Endothelial cell of umbilical vein (primary cell): ENCODE measurements around the gene NCKAP5. TPM values are rescaled to one million over a fixed set of nuclear protein-coding genes. Genes with fewer than 3 reads are reported as not detected.

Experiments
- BruUV-seq: library from RNA; stranded (reverse); fragments of 400-500 nt; replicated peaks from 2 replicates; lab custom pipeline; 2021; lab: Mats Ljungman, UMichigan
- CTCF ChIA-PET: fragments of 300-600, 350-600 bp; sonication (Branson Sonifier 250); formaldehyde crosslinking; loops from one replicate; lab custom pipeline; 2021; ENCODE audit warnings: antibody characterized with exemption, inconsistent platforms; lab: Charles Lee
- POLR2A ChIA-PET: fragments of 300-600, 350-600 bp; sonication (Branson Sonifier 250); formaldehyde crosslinking; loops from one replicate; lab custom pipeline; 2021; ENCODE audit warnings: antibody characterized with exemption, inconsistent platforms; lab: Charles Lee
- DNase-seq: peaks from one replicate; pipeline ENCODE4 v3.0.0-alpha.2; 2011; ENCODE audit warnings: low read depth, low spot score
- FAIRE-seq: peaks from 2 replicates; lab custom pipeline; 2011; peaks lifted over from hg19 to GRCh38; lab: Jason Lieb, UNC
- H2AFZ ChIP-seq: 2 replicates; pipeline ENCODE4 v1.6.0; 2012; ENCODE audit warnings: low read depth, low read length, control low read depth, inconsistent platforms
- H3K27ac ChIP-seq: 2 replicates; pipeline ENCODE4 v1.5.1; 2011; ENCODE audit warnings: low read depth, mild to moderate bottlenecking, control low read depth, low read length, moderate library complexity; ENCODE audit not compliant: insufficient read depth
- H3K27me3 ChIP-seq, 2 experiments: 2 replicates each; pipeline versions ENCODE4 v1.6.0 to v1.6.1; 2011; ENCODE audit warnings: low read length in 2 of 2, mixed read lengths in 1 of 2; ENCODE audit not compliant: control insufficient read depth in 2 of 2, insufficient read depth in 2 of 2
- H3K36me3 ChIP-seq, 2 experiments: 2 replicates in 1 of 2; 3 replicates in 1 of 2; pipeline ENCODE4 v1.5.1; 2011; ENCODE audit warnings: low read length in 2 of 2, mild to moderate bottlenecking in 1 of 2, moderate library complexity in 1 of 2; ENCODE audit not compliant: control insufficient read depth in 2 of 2, insufficient read depth in 2 of 2; ENCODE audit errors: extremely low read depth in 1 of 2
- H3K4me1 ChIP-seq: 3 replicates; pipeline ENCODE4 v1.5.1; 2011; ENCODE audit warnings: mild to moderate bottlenecking, low read length; ENCODE audit not compliant: control insufficient read depth, insufficient read depth; ENCODE audit errors: extremely low read depth
- H3K4me2 ChIP-seq: 2 replicates; pipeline ENCODE4 v1.6.1; 2011; ENCODE audit warnings: low read length, control low read depth, mixed read lengths; ENCODE audit not compliant: insufficient read depth
- H3K4me3 ChIP-seq, 3 experiments: fragments of 200-600 bp in 1 of 3; sonication (generic), shearing (Covaris generic) in 1 of 3; replicated peaks in 1 of 3; 2 replicates each; pipeline ENCODE4 v1.5.1; 2011 to 2016; ENCODE audit warnings: control low read depth in 3 of 3, low read length in 3 of 3, mild to moderate bottlenecking in 2 of 3, inconsistent platforms in 1 of 3, low read depth in 1 of 3, moderate library complexity in 1 of 3; ENCODE audit not compliant: insufficient read depth in 1 of 3
- H3K79me2 ChIP-seq: 2 replicates; pipeline ENCODE4 v1.6.0; 2012; ENCODE audit warnings: low read length, inconsistent platforms; ENCODE audit not compliant: control insufficient read depth, insufficient read depth
- H3K9ac ChIP-seq: replicated peaks from 2 replicates; pipeline ENCODE3; 2011; ENCODE audit warnings: low read length, control low read depth; ENCODE audit not compliant: insufficient read depth; ENCODE audit errors: extremely low read depth
- H3K9me1 ChIP-seq: replicated peaks from 3 replicates; pipeline ENCODE4 v1.6.0; 2011; ENCODE audit warnings: mild to moderate bottlenecking, low read length; ENCODE audit not compliant: control insufficient read depth, insufficient read depth; ENCODE audit errors: extremely low read depth
- H3K9me3 ChIP-seq: replicated peaks from 2 replicates; pipeline ENCODE4 v1.5.1; 2012; ENCODE audit warnings: low read length, inconsistent platforms; ENCODE audit not compliant: control insufficient read depth, insufficient read depth
- H4K20me1 ChIP-seq: replicated peaks from 2 replicates; pipeline ENCODE3; 2011; ENCODE audit warnings: mild to moderate bottlenecking, low read length; ENCODE audit not compliant: control insufficient read depth, insufficient read depth; ENCODE audit errors: extremely low read depth
- CTCF ChIP-seq, 2 donors: IDR thresholded peaks; 1 replicate in 1 of 2; 2 replicates in 1 of 2; pipeline ENCODE4 v1.5.1; 2011; ENCODE audit warnings: low read length in 2 of 2, mild to moderate bottlenecking in 2 of 2, moderate library complexity in 2 of 2, control low read depth in 1 of 2, inconsistent platforms in 1 of 2, low read depth in 1 of 2; ENCODE audit not compliant: insufficient read depth in 1 of 2; ENCODE audit errors: extremely low read depth in 1 of 2
- FOS ChIP-seq: IDR thresholded peaks from 2 replicates; pipeline ENCODE4 v1.6.1; 2011; ENCODE audit warnings: mild to moderate bottlenecking, low read length, moderate library complexity, borderline replicate concordance; ENCODE audit not compliant: insufficient read depth
- JUN ChIP-seq: IDR thresholded peaks from 2 replicates; pipeline ENCODE4 v1.6.1; 2011; ENCODE audit warnings: borderline replicate concordance, low read depth; ENCODE audit not compliant: insufficient read length, insufficient read depth
- MYC ChIP-seq: IDR thresholded peaks from one replicate; pipeline ENCODE4 v1.6.1; 2011; ENCODE audit warnings: mild to moderate bottlenecking, low read depth, low read length
- POLR2A ChIP-seq: IDR thresholded peaks from 2 replicates; pipeline ENCODE4 v1.6.1; 2012; ENCODE audit warnings: low read depth, mild to moderate bottlenecking, control low read depth, low read length
- POLR2AphosphoS5 ChIP-seq: IDR thresholded peaks from 2 replicates; pipeline ENCODE4 v1.6.1; 2012; ENCODE audit warnings: low read depth, mild to moderate bottlenecking, control low read depth, low read length, moderate library complexity; ENCODE audit not compliant: insufficient read depth
- dilution Hi-C: fragments of 300-500 bp; cut with MboI; formaldehyde crosslinking; loops from one replicate; pipeline ENCODE4 v1.15.0; 2019; ENCODE audit warnings: low sequenced_read_pairs; ENCODE audit not compliant: extremely low pct_ligation_motif_present
- intact Hi-C: fragments of 100-400 bp; cut with micrococcal nuclease; formaldehyde crosslinking; loops from one replicate; pipeline ENCODE4 v1.10.0; 2022
- polyA plus RNA-seq, 4 experiments: library from polyadenylated mRNA; depleted of rRNA in 3 of 4; stranded (reverse) in 3 of 4; unstranded in 1 of 4; fragments of >200 nt; gene quantifications; 2 replicates each; pipeline versions ENCODE4 v1.2.1 to v1.2.3, GENCODE V29; 2011 to 2012; ENCODE audit warnings: missing spikeins in 1 of 4
- total RNA-seq: library from RNA; stranded (reverse); gene quantifications from 2 replicates; pipeline ENCODE4 v1.2.3, GENCODE V29; 2021

NCKAP5 gene
- total and polyA plus RNA-seq, 2 donors (not counting 3 experiments of a cell fraction or from before 2014, with no cell fraction given) = 0.47 to 3.3 TPM

GRCh38 chr2:132877923-132878322, 690.3 kb downstream of the NCKAP5 start:
- DNase-seq (no peak), FAIRE-seq (no peak)
- Histone ChIP-seq H3K4me2 (no peak overlapping the region), H2AFZ (no peak overlapping the region), H3K4me3 (no peak overlapping the region), H3K36me3 (no peaks in the 10 kb centered on the region), H3K9me3 (no peaks in the 10 kb centered on the region), H3K9me1 (no peaks in the 10 kb centered on the region), H3K79me2 (no peaks in the 10 kb centered on the region), H3K9ac (no peak overlapping the region), H3K27me3 (no peaks in the 10 kb centered on the region), H3K27ac (no peak overlapping the region), H4K20me1 (no peaks in the 10 kb centered on the region), H3K4me1 (no peaks in the 10 kb centered on the region)
- dilution Hi-C loops = no loop called here
- intact Hi-C loops = no loop called here
- no TSS peak for BruUV-seq
- CTCF ChIA-PET = no interaction called here
- POLR2A ChIA-PET = no interaction called here
- TF ChIP-seq JUN = no peak
- no peak for TF ChIP-seq CTCF (IDR thresholded peaks at IDR 0.05; ENCODE audit: extremely low read depth in 1 of 2, insufficient read depth in 1 of 2, low read depth in 1 of 2, low read length in 2 of 2)
- TF ChIP-seq FOS = no peak
- TF ChIP-seq POLR2AphosphoS5 = no peak
- TF ChIP-seq POLR2A = no peak
- TF ChIP-seq MYC = no peak
